Vagina (tissue), 2 donors: ENCODE results near the gene SNRNP70. TPM values are rescaled to one million over a fixed set of nuclear protein-coding genes. Genes with fewer than 3 reads are reported as not detected.
"Not testable (repeated sequence)": the region's sequence is repeated elsewhere in the genome, so short reads cannot be mapped to it uniquely, and the experiment has no call there.

ENCODE experiments used
- DNase-seq, 2 donors: peaks; one replicate each; pipeline ENCODE4 v3.0.0-alpha.2; 2017; ENCODE audit errors: extremely low spot score in 2 of 2
- H3K27ac ChIP-seq: fragments of 200-600 bp; sonication (generic); one replicate; pipeline ENCODE4 v1.5.1; 2019
- H3K27me3 ChIP-seq: fragments of 200-600 bp; sonication (generic); one replicate; pipeline ENCODE4 v1.5.1; 2019
- H3K36me3 ChIP-seq, 2 donors: fragments of 200-600 bp; sonication (generic); one replicate each; pipeline ENCODE4 v1.5.1; 2017 to 2019
- H3K4me1 ChIP-seq: fragments of 200-600 bp; sonication (generic); one replicate; pipeline ENCODE4 v1.5.1; 2019
- H3K4me3 ChIP-seq, 2 donors: fragments of 200-600 bp; sonication (generic); 1 replicate in 1 of 2; 2 replicates in 1 of 2; pipeline ENCODE4 v1.5.1; 2016 to 2019
- H3K9me3 ChIP-seq: fragments of 200-600 bp; sonication (generic); one replicate; pipeline ENCODE4 v1.5.1; 2019
- CTCF ChIP-seq, 3 experiments: fragments of 450-650 bp in 2 of 3; fragments of 200-600 bp in 1 of 3; sonication (generic) in 1 of 3; IDR thresholded peaks; one replicate each; pipeline ENCODE4 v1.5.1; 2017 to 2019; ENCODE audit warnings: antibody characterized with exemption in 3 of 3, mild to moderate bottlenecking in 2 of 3, moderate library complexity in 2 of 3
- POLR2A ChIP-seq, 2 donors: fragments of 450-650 bp; IDR thresholded peaks; one replicate each; pipeline ENCODE4 v1.6.1; 2017; ENCODE audit warnings: antibody characterized with exemption in 2 of 2, mild to moderate bottlenecking in 2 of 2, moderate library complexity in 2 of 2
- POLR2AphosphoS5 ChIP-seq, 2 donors: sonication (generic); formaldehyde crosslinking; IDR thresholded peaks; one replicate each; pipeline ENCODE4 v1.9.0; 2017; ENCODE audit warnings: antibody characterized with exemption in 2 of 2, mild to moderate bottlenecking in 2 of 2, low read depth in 1 of 2; ENCODE audit not compliant: insufficient read depth in 1 of 2
- intact Hi-C: fragments of 100-400 bp; cut with DNase I; formaldehyde crosslinking; loops from one replicate; pipeline ENCODE4 v1.15.1; 2023
- total RNA-seq: library from RNA; depleted of rRNA; stranded (reverse); fragments of >200 nt; gene quantifications from one replicate; pipeline ENCODE4 v1.2.3, GENCODE V29; 2016

Gene SNRNP70
- total RNA-seq, 1 donor from 2014 or later = 380 TPM

GRCh38 chr19:49120868-49121267, 35.6 kb downstream of the SNRNP70 start:
- Histone ChIP-seq H3K4me3 (no peak overlapping the region), H3K27me3 (no peaks in the 10 kb centered on the region), H3K4me1 (peaks cover 27% of the 10 kb centered on the region), H3K9me3 (no peaks in the 10 kb centered on the region), H3K36me3 (no peaks in the 10 kb centered on the region), H3K27ac (no peak overlapping the region)
- DNase-seq = peak in 1 of 2 donors; percentile 81
- TF ChIP-seq CTCF (IDR thresholded peaks at IDR 0.05) (no peak), POLR2A (IDR thresholded peaks at IDR 0.05) (no peak), POLR2AphosphoS5 (IDR thresholded peaks at IDR 0.05; ENCODE audit: insufficient read depth in 1 of 2, low read depth in 1 of 2) (no peak)
- intact Hi-C loops = no loop called here

GRCh38 chr19:49121841-49122240, 36.6 kb downstream of the SNRNP70 start:
- DNase-seq, H3K27me3 ChIP-seq, H3K4me3 ChIP-seq, H3K36me3 ChIP-seq, H3K9me3 ChIP-seq, H3K27ac ChIP-seq, intact Hi-C loops: not testable (repeated sequence)
- peaks cover 27% of the 10 kb centered on the region for H3K4me1 ChIP-seq

GRCh38 chr19:49123285-49123684, 38.0 kb downstream of the SNRNP70 start:
- H3K9me3 ChIP-seq, H3K27ac ChIP-seq, DNase-seq, H3K27me3 ChIP-seq, H3K4me3 ChIP-seq, intact Hi-C loops, H3K36me3 ChIP-seq: not testable (repeated sequence)
- peaks cover 26% of the 10 kb centered on the region for H3K4me1 ChIP-seq

GRCh38 chr19:49125025-49125731, 39.9 kb downstream of the SNRNP70 start:
- intact Hi-C loops = no loop called here
- Histone ChIP-seq H3K4me3 (no peak overlapping the region), H3K36me3 (no peaks in the 10 kb centered on the region), H3K27me3 (no peaks in the 10 kb centered on the region), H3K27ac (peak overlapping the region; percentile 22), H3K9me3 (no peaks in the 10 kb centered on the region), H3K4me1 (peaks cover 23% of the 10 kb centered on the region)
- TF ChIP-seq CTCF (IDR thresholded peaks at IDR 0.05) (no peak), POLR2AphosphoS5 (IDR thresholded peaks at IDR 0.05; ENCODE audit: insufficient read depth in 1 of 2, low read depth in 1 of 2) (peak in 1 of 2 donors; percentile 28)
- peak in 1 of 2 donors; percentile 78 for DNase-seq

- H3K36me3 ChIP-seq = no peaks in the 10 kb centered on the region
- TF ChIP-seq POLR2A (IDR thresholded peaks at IDR 0.05) = no peak
- TF ChIP-seq POLR2AphosphoS5 (IDR thresholded peaks at IDR 0.05; ENCODE audit: insufficient read depth in 1 of 2, low read depth in 1 of 2) = no peak
- no peak for TF ChIP-seq CTCF (IDR thresholded peaks at IDR 0.05)
- no peak overlapping the region for H3K27ac ChIP-seq
- no peak for DNase-seq
- H3K9me3 ChIP-seq = no peaks in the 10 kb centered on the region
- H3K4me1 ChIP-seq = peaks cover 19% of the 10 kb centered on the region
- H3K27me3 ChIP-seq = no peaks in the 10 kb centered on the region
- H3K4me3 ChIP-seq = no peak overlapping the region
- intact Hi-C loops = no loop called here
Measured at GRCh38 chr19:49126575-49126974, 41.3 kb downstream of the SNRNP70 start.

GRCh38 chr19:49127225-49127624, 42.0 kb downstream of the SNRNP70 start:
- Histone ChIP-seq H3K4me1 (peaks cover 19% of the 10 kb centered on the region), H3K4me3 (peak overlapping the region in 1 of 2 donors; percentile 38), H3K27ac (peak overlapping the region; percentile 75)
- H3K36me3 ChIP-seq, H3K27me3 ChIP-seq, DNase-seq, H3K9me3 ChIP-seq, intact Hi-C loops: not testable (repeated sequence)
